HG03378 (cell line): ENCODE measurements around the gene ABHD1.
"Not testable (repeated sequence)": the region's sequence is repeated elsewhere in the genome, so short reads cannot be mapped to it uniquely, and the experiment has no call there.

Source experiments
- ATAC-seq: cut with Tn5 transposase; IDR thresholded peaks from one replicate; pipeline ENCODE4 v1.9.1; 2021; ENCODE audit warnings: mild to moderate bottlenecking, moderate library complexity; ENCODE audit not compliant: unreplicated experiment

Gene ABHD1

DNA sequence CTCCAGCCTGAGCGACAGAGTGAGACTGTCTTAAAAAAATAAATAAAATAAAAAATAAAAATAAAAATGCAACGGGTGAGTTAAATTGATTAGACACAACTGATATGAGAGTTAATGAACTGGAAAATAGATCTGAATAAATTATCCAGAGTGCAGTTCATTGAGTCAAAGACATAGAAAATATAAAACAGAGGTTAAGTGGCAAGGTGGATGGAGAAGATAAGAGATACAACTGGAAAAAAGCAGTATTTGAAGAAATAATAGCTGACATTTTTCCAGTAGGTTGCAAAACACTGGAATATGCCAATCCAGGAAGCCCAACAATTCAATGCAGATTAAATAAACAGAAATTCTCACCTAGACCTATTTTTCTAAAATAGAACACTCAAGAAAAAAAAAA is 15.4 kb upstream of the ABHD1 start:
- ATAC-seq = no peak

DNA sequence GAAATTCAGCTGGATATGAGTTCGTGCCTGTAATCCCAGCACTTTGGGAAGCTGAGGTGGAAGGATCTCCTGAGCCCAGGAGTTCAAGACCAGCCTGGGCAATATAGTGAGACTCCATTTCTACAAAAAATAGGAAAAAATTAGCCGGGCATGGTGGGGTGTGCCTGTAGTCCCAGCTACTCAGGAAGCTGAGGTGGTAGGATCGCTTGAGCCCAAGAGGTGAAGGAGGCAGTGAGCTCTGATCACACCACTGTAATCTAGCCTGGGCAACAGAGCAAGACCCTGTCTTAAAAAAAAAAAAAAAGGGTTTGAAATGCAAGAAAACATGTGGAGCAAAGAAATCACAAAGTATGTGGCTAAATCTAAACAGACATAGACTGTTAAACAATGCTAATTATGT is 14.5 kb upstream of the ABHD1 start:
- ATAC-seq = no peak

DNA sequence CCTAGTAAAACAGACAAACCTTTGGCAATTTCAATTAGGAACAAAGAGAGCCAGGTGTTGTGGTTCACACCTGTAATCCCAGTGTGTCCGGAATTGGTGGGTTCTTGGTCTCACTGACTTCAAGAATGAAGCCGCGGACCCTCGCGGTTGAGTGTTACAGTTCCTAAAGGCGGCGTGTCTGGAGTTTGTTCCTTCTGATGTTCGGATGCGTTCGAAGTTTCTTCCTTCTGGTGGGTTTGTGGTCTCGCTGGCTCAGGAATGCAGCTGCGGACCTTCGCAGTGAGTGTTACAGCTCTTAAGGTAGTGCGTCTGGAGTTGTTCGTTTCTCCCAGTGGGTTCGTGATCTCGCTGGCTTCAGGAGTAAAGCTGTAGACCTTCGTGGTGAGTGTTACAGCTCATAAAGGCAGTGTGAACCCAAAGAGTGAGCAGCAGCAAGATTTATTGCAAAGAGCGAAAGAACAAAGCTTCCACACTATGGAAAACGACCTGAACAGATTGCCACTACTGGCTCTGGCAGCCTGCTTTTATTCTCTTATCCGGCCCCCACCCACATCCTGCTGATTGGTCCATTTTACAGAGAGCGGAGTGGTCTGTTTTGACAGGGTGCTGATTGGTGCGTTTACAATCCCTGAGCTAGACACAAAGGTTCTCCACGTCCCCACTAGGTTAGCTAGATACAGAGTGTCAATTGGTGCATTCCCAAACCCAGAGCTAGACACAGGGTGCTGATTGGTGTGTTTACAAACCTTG is 12.8 kb upstream of the ABHD1 start:
- not testable (repeated sequence) for ATAC-seq

DNA sequence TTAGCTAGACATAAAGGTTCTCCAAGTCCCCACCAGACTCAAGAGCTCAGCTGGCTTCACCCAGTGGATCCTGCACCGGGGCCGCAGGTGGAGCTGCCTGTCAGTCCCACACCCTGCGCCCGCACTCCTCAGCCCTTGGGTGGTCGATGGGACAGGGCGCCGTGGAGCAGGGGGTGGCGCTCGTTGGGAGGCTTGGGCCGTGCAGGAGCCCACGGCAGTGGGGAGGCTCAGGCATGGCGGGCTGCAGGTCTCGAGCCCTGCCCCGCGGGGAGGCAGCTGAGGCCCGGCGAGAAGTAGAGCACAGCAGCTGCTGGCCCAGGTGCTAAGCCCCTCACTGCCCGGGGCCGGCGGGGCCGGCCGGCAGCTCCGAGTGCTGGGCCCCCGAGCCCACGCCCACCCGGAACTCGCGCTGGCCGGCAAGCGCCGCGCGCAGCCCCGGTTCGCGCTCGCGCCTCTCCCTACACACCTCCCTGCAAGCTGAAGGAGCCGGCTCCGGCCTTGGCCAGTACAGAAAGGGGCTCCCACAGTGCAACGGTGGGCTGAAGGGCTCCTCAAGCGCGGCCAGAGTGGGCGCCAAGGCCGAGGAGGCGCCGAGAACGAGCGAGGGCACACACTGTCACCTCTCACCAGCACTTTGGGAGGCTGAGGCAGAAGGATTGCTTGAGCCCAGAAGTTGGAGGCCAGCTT is 12.1 kb upstream of the ABHD1 start:
- not testable (repeated sequence) for ATAC-seq

DNA sequence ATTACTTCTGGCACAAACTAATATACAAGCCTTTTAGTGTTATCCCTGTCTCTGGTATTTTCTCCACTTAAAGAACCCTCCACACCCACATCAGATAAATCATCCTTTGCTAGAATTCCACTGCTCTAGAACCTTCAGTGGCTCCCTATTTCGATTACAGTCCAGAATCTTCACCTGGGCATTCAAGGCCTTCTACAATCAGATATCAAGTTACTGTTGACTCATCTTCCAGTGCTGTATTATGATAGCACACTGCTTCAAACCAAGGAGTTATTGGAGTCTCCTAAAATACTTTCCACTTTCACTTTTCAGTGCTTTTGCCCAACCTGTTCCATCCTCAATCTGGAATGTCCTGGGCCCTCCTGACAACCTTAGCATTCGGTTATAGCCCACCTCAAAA is 8.1 kb upstream of the ABHD1 start:
- no peak for ATAC-seq

DNA sequence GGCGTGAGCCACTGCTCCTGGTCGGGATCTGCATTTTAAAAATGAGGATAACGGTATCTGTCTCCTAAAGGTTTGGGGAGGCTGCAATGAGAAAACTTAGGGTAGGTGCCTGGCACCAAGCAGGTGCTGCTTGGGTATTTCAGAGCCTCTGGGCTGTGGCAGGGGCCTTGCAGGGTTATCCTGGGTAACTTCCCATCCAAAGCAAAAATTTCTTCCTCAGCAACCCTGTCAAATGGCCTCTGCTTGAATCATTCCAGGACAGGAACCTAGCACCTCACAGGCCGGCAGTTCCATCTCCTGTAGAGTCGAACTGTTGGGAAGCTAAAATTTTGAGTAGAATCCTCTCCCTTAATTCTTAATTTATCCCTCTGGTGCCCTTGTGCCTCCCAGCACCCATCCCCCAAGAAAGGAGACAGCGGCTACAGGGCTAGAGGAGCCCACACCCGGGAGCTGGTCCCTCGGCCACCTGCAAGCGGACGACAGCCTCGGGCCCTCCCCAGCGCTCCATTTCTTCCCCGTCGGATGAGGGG is 5.6 kb upstream of the ABHD1 start:
- no peak for ATAC-seq

DNA sequence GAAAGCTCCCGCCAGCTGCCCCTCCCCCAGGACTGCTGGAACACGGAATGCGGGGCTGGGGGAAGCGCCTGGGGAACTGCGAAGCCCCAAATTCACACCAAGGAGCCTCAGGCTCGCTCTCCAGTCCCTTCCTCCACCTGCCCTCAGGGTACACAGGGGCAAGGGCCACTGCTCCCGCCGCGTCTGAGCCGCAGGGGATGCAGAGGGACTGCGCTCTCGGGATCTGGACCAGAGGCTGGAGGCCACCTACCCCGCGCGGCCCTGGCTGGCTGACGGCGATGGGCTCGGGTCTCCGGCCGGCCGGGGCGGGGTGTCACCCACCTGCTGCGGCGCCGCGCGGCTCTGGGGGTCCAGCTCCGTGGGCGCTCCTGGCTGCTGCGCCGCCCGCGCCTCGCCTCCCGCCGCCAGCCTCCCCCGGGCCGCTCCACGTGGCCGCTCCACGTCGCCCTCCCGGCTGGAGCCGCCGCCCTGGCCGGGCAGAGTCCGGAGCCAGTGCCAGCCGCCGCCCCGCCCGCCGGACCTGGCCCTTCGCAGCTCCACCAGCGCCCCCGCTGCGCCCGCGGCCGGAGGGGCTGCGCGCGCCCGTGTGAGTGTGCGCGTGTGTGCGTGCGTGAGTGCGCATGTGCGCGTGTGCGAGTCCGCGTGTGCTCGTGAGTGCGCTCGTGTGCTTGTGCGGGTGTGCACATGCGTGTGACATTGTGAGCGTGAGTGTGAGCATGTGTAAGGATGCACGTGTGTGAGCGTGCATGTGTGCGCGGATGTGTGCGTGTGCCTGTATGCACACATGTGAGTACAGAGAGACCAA is 4.9 kb upstream of the ABHD1 start, which contains the start of gene CGREF1:
TSS of gene CGREF1 (minus strand) at position 604 of the 805 bp plus-strand sequence. CDS start 14,762 bp downstream, outside the sequence.
- no peak for ATAC-seq

DNA sequence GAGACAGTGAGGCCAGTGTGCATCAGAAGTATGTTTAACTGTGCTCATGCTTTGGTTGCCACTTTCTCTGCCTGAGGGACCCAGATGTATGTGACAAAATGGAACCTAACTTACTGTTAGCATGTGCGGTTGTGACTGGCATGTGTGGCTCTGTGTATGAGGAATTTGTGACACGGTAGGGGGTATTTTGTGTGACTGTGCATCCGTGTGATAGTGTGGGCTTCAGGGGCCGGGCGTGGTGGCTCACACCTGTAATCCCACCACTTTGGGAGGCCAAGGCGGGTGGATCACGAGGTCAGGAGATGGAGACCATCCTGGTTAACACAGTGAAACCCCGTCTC is 4.3 kb upstream of the ABHD1 start:
- not testable (repeated sequence) for ATAC-seq

DNA sequence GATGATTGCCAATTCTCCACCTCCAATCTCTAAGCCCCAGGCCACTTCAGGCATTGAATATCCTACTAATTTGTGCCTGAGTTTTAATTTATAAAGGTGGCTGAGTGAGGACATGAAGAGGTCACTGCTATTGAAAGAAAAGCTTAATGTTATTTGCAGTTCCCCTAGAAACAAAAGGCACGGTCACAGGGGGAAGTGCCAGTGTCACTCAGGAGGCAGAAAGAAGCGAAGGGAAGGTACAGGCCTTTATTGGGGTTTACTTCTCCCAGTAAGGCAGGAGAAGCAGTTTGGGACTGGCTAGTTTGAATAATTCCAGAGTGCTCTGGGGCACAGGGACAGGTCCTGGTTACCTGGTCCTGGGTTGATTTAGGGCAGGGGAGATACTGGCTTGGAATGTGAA is 1.7 kb upstream of the ABHD1 start:
- no peak for ATAC-seq

DNA sequence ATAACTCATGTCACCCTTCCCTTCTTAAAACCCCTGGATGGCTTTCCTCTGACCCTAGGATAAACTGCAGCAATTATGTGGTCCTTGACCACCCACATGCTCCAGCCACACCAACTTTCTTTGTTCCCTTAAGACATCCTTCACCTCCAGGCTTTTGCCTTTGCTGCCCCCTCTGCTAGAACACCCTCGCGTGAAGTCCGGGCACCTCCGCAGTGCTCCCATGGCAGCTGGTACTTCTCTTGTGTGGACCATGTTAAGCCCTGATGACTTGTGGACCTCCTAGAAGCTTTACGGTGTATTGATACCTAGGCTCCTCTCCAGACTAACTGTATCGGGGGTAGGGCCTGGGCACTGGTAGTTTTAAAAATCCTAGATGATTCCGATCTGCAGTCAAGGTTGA is 824 bp upstream of the ABHD1 start:
- ATAC-seq = no peak

DNA sequence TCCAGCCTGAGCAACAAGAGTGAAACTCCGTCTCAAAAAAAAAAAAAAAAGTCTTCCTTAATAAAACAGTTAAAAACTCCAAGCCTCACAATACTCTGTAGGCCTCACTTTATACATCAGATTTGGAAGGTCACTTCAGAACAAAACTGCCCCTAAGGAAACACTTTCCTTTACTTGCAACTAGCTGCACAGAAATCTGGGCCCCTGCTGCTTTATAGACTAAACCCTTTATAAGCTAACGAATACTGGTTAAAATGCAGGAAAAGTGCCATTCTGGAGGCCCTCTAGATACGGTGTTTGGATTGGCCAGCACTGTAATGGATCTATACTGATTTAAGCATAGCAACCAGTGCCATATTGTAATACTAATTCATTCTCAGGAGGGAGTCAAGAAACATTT is 1.5 kb downstream of the ABHD1 start:
- ATAC-seq = no peak

DNA sequence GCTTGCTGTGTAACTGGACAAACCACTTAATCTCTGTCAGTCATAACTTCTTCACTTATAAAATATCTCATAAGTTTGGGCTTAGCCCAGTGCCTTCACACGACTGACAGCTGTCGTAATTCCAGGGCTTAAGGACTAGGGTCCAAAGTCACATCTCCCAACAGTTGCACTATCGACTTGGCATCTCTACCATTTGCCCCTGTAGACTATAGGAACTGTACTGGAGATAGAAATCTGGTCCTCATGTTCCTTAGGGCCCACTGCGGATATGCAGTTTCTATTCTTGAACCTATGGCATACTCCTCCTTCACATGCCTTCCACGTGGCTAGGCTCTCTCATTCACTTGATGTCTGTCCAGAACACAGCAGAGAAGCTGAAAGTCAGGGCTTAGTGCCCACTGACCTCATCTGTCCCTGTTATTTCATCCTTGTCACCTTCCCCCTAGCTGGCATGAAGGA is 2.7 kb downstream of the ABHD1 start:
- ATAC-seq = no peak

DNA sequence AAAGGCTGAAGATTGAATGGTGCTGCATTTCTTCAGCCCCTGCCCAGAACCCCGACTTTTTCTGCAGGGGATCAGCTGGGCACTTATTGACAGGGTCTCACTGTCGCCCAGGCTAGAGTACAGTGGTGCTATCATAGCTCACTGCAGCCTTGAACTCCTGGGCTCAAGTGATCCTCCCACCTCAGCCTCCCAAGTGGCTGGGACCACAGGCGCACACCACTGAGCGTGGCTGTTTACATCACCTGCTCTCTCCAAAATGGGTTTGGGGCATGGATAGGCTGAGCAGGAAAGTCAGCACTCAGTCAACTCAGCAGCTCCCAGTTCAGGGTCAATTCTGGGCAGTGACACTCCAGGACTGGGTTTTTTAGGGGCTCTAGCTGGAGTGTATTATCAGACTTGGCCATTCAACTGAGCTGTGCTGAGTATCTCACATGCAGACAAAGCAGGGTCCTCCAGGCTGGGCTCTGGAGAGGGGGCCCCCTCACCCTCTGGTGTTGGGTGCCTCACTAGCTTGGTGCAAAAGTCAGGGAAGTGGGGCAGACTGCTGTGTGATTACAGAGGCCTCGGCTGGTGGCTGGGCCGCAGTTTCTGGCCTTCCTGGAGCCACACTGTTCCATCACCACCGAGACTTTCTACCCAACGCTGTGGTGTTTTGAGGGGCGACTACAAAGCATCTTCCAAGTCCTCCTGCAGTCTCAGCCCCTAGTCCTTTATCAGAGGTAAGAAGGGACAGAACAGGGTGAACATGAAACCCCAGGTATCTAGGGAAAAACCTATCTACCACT is 4.5 kb downstream of the ABHD1 start:
- no peak for ATAC-seq

DNA sequence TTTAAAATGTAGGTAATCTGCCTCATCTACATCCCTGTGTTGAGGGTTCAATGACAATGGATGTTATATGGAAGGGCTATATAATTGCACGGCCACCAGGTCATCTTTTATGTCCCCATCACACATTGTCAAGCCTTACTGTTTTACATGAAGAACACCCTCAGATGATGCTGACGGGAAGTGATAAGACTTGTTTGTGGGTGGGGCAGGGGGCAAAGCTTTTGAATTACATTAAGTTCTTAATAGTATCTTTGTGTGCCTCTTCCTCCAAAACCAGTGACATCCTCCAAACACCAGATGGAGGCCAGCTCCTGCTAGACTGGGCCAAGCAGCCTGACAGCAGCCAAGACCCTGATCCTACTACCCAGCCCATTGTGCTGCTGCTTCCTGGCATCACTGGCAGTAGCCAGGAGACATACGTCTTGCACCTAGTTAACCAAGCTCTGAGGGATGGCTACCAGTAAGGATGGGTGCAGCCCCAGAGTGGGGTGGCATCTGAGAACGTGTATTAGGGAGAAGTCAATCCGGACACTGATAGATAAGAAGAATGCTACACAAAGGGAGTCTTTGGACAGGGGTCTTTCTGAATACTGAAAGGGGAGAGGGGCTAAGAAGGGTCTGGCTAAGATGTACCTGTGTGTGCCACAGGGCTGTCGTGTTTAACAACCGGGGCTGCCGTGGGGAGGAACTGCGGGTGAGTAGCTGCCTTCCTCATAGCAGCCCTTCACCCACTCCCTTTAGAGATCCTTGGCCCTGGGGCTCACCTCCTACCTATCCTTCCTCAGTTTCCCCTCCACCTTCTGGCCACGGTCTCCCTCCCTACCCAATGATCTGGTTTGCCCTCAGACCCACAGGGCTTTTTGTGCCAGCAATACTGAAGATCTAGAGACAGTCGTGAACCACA is 5.3 kb downstream of the ABHD1 start:
- no peak for ATAC-seq

DNA sequence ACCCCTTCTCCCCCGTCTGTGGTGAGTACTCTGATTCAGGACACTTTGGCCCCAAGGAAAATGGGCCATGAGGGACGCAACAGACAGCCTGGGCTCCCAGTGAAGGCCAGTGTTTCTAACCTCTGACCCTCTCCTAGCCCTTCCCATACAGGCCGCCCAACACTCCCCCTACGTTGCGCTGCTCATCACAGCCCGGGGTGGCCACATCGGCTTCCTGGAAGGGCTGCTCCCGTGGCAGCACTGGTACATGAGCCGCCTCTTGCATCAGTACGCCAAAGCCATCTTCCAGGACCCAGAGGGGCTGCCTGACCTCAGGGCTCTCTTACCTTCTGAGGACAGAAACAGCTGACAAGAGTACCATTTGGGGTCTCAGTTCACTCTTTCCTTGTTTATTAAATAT is 6.8 kb downstream of the ABHD1 start:
- ATAC-seq = no peak

DNA sequence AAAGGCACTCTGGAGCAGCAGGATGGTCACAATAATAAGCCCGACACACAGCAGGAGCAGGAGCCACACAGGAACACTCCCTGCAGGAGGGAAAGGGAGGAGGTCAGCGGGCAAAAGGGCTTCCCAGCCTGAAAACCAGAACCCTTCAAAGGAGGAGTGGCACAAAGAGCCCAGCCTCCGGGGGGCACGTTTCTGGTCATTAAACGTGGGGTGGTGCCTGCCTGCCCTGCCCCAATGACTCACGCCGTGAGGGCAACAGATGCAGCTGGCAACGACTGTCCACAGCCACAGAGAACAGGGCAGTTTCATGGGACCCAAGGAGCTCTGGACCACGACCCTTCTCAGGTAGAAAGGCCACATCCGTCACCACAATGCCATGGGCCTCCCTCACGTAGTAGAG is 7.8 kb downstream of the ABHD1 start:
- ATAC-seq = no peak

DNA sequence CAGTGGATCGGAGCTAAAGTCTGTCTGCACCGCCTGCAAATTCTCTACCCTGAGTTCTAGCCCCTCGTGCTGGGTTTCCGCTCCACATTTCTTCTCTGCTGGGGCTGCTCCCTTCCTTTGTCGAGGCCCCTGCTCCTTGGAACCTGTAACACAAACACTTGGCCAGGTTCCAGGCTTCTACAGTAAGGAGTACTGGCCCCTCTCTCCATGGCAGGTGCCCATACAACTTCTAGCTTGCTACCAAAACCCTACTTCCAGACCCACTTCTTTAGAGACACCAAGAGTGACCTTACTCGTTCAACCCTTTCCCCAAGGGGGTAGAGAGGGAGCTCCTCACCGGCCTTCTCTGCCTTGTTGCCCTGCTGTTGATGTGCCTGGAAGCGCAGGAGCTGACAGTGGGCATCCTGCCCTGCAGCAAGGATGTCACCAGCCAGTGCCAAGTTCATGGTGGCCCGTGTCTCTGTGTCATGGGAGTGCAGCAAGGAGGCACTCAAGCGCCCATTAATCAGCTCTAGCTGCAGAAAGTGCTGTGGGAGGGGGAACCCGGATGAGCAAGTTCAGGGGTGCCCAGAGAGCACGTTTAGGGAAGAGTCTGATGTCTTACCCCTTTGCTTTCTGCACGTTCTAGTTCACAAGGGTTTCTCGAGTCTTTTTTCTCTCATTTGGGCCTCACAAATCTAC is 9.7 kb downstream of the ABHD1 start:
- ATAC-seq = no peak

DNA sequence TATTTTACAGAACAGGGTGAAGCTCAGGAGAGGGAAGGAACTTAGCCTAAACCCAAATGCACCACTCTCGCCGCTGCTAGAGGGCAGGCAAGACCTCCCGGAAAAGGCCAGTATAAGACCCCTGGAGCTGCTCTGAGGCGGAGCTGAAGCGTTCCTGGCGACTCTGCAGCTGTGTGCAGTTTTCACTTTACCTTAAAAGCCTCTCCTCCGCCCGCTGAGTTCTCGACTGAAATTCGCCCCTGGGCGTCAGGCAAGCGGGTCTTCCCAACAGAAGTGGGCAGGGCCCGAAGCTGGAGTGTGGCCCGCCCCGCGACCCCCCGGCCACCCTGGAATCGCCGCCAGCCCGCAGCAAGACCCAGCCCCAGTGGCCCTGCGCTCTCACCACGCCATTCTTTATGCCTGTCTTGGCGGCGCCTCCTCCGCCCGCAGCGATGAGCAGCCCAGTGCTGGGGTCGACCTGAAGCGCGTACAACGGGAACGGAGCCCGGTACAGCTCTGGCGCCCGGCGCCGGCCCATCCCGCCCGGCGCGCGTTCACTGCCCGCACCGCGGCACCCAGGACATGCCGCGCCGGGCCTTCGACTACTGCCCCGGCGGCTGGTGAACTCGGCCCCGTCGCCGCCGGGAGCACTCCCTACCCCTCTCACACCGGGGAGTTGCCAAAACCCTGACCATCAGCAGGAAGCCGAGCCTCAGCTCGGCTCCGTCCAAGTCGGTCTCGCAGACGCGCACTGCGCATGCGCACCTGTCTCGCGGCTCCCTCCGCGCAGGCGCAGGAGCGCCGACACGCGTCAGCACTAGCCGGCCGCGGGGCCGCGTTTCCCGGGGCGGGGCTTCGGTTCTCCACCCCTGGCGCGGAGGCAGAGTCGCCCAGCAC is 10.5 kb downstream of the ABHD1 start, which contains the start of gene PREB:
TSS of gene PREB (minus strand) at position 732 of the 876 bp plus-strand sequence. CDS start at position 517, 215 bp downstream.
- ATAC-seq = peak; percentile 71
